Measurements from ENCODE around the gene SLC9A9.

DNA sequence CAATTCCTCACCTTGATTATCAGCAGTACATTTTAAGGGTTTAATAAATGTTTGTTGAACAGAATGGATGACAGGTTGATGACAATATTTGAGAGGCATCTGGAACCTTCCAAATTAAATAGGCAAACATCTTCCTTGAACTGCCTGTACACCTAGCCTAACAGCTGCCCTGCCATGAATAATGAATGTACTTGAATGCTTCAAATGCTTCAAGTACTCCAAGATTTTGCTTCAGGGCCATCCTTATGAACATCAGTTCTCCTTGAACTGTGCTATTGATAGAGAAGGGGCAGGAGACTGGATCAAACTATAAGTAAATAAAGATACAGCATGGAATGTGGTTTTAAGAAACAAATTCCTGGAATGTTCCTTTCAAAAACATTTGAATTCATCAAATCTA, 591.9 kb downstream of the SLC9A9 start:
- TF ChIP-seq BHLHE40 (IDR thresholded peaks at IDR 0.05; ENCODE audit: borderline replicate concordance in 1 of 2, low read depth in 2 of 2, low read length in 1 of 2), result no peak
- TF ChIP-seq, protein P1, sequence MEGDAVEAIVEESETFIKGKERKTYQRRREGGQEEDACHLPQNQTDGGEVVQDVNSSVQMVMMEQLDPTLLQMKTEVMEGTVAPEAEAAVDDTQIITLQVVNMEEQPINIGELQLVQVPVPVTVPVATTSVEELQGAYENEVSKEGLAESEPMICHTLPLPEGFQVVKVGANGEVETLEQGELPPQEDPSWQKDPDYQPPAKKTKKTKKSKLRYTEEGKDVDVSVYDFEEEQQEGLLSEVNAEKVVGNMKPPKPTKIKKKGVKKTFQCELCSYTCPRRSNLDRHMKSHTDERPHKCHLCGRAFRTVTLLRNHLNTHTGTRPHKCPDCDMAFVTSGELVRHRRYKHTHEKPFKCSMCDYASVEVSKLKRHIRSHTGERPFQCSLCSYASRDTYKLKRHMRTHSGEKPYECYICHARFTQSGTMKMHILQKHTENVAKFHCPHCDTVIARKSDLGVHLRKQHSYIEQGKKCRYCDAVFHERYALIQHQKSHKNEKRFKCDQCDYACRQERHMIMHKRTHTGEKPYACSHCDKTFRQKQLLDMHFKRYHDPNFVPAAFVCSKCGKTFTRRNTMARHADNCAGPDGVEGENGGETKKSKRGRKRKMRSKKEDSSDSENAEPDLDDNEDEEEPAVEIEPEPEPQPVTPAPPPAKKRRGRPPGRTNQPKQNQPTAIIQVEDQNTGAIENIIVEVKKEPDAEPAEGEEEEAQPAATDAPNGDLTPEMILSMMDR (IDR thresholded peaks at IDR 0.05 in 2 of 3, conservative IDR thresholded peaks at IDR 0.05 in 1 of 3; ENCODE audit: control insufficient read depth in 2 of 3, extremely low read depth in 1 of 3, insufficient read depth in 1 of 3, low read depth in 3 of 3, low read length in 3 of 3), result no peak
- no peak for TF ChIP-seq RCOR1 (conservative IDR thresholded peaks at IDR 0.05; ENCODE audit: low read depth, low read length)
- no peak for TF ChIP-seq SREBF2 (IDR thresholded peaks at IDR 0.05; ENCODE audit: low read length)
- TF ChIP-seq, protein P2, sequence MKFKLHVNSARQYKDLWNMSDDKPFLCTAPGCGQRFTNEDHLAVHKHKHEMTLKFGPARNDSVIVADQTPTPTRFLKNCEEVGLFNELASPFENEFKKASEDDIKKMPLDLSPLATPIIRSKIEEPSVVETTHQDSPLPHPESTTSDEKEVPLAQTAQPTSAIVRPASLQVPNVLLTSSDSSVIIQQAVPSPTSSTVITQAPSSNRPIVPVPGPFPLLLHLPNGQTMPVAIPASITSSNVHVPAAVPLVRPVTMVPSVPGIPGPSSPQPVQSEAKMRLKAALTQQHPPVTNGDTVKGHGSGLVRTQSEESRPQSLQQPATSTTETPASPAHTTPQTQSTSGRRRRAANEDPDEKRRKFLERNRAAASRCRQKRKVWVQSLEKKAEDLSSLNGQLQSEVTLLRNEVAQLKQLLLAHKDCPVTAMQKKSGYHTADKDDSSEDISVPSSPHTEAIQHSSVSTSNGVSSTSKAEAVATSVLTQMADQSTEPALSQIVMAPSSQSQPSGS (IDR thresholded peaks at IDR 0.05; ENCODE audit: low read length), result no peak
- TF ChIP-seq, protein P3, sequence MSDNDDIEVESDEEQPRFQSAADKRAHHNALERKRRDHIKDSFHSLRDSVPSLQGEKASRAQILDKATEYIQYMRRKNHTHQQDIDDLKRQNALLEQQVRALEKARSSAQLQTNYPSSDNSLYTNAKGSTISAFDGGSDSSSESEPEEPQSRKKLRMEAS (IDR thresholded peaks at IDR 0.05; ENCODE audit: low read depth, low read length), result no peak
- TF ChIP-seq HDGF (IDR thresholded peaks at IDR 0.05), result no peak
- TF ChIP-seq TAF1 (IDR thresholded peaks at IDR 0.05; ENCODE audit: borderline replicate concordance, low read depth, low read length), result no peak
- TF ChIP-seq HDAC2 (IDR thresholded peaks at IDR 0.05), result no peak
- TF ChIP-seq, protein P4, sequence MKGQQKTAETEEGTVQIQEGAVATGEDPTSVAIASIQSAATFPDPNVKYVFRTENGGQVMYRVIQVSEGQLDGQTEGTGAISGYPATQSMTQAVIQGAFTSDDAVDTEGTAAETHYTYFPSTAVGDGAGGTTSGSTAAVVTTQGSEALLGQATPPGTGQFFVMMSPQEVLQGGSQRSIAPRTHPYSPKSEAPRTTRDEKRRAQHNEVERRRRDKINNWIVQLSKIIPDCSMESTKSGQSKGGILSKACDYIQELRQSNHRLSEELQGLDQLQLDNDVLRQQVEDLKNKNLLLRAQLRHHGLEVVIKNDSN (IDR thresholded peaks at IDR 0.05; ENCODE audit: borderline replicate concordance, extremely low read length, insufficient read depth, low read depth, low read length), result no peak
